PFSK-1 (cell line): Measurements from ENCODE around the gene FAM168A.

Experiments used
- FOXP2 ChIP-seq: optimal IDR thresholded peaks from 2 replicates; pipeline ENCODE3; 2011; ENCODE audit warnings: borderline replicate concordance, control low read depth, inconsistent platforms; ENCODE audit not compliant: insufficient read depth; ENCODE audit errors: extremely low read length, extremely low read depth
- POLR2AphosphoS5 ChIP-seq: IDR thresholded peaks from 2 replicates; pipeline ENCODE4 v1.6.1; 2012; ENCODE audit warnings: low read depth, mild to moderate bottlenecking, control low read depth, low read length, moderate library complexity
- REST ChIP-seq, 2 experiments: IDR thresholded peaks; 2 replicates each; pipeline versions ENCODE4 v1.6.1 to v1.8.0; 2011 to 2012; ENCODE audit warnings: low read depth in 2 of 2, low read length in 2 of 2, control low read depth in 1 of 2, inconsistent platforms in 1 of 2, mild to moderate bottlenecking in 1 of 2, moderate library complexity in 1 of 2; ENCODE audit not compliant: insufficient read depth in 1 of 2
- SIN3A ChIP-seq: IDR thresholded peaks from 2 replicates; pipeline ENCODE4 v1.6.1; 2012; ENCODE audit warnings: mild to moderate bottlenecking, low read length, moderate library complexity, borderline replicate concordance; ENCODE audit not compliant: insufficient read depth
- TAF1 ChIP-seq: IDR thresholded peaks from 2 replicates; pipeline ENCODE4 v1.6.1; 2012; ENCODE audit warnings: low read length, control low read depth, borderline replicate concordance; ENCODE audit not compliant: insufficient read depth

FAM168A gene

GRCh38 chr11:73363147-73363546, 234.8 kb downstream of the FAM168A start:
- TF ChIP-seq REST (IDR thresholded peaks at IDR 0.05; ENCODE audit: insufficient read depth in 1 of 2, low read depth in 2 of 2, low read length in 2 of 2) (no peak), SIN3A (no peak), FOXP2 (no peak), POLR2AphosphoS5 (no peak), TAF1 (no peak)

- TF ChIP-seq FOXP2 (no peak), TAF1 (no peak), POLR2AphosphoS5 (no peak), REST (IDR thresholded peaks at IDR 0.05; ENCODE audit: insufficient read depth in 1 of 2, low read depth in 2 of 2, low read length in 2 of 2) (no peak), SIN3A (no peak)
These were observed 235.7 kb downstream of the FAM168A start for GRCh38 chr11:73361953-73362776.

GRCh38 chr11:73360743-73361369, 237.1 kb downstream of the FAM168A start:
- TF ChIP-seq POLR2AphosphoS5 (no peak), SIN3A (no peak), TAF1 (no peak), REST (IDR thresholded peaks at IDR 0.05; ENCODE audit: insufficient read depth in 1 of 2, low read depth in 2 of 2, low read length in 2 of 2) (no peak), FOXP2 (no peak)

GRCh38 chr11:73359930-73360742, 237.8 kb downstream of the FAM168A start:
- no peak for TF ChIP-seq REST (IDR thresholded peaks at IDR 0.05; ENCODE audit: insufficient read depth in 1 of 2, low read depth in 2 of 2, low read length in 2 of 2)
- TF ChIP-seq TAF1, result no peak
- no peak for TF ChIP-seq SIN3A
- no peak for TF ChIP-seq POLR2AphosphoS5
- TF ChIP-seq FOXP2, result no peak
